Lower lobe of right lung (tissue), 2 donors: ENCODE data around the gene SLIT3. TPM values are rescaled to one million over a fixed set of nuclear protein-coding genes. Genes with fewer than 3 reads are reported as not detected.

Experiments
- ATAC-seq, 2 donors: fragments of 200-7000 bp; cut with Tn5 transposase; one replicate each; pipeline ENCODE4 v1.9.1; 2020 to 2022; ENCODE audit warnings: mild to moderate bottlenecking in 2 of 2, moderate library complexity in 2 of 2
- DNase-seq: peaks from one replicate; pipeline ENCODE4 v3.0.0-alpha.2; 2020
- H3K27ac ChIP-seq: fragments of 200-600 bp; one replicate; pipeline ENCODE4 v1.8.0; 2022
- H3K27me3 ChIP-seq: fragments of 200-600 bp; one replicate; pipeline ENCODE4 v1.8.0; 2022; ENCODE audit warnings: low read depth
- H3K36me3 ChIP-seq: fragments of 200-600 bp; one replicate; pipeline ENCODE4 v1.8.0; 2022; ENCODE audit warnings: mild to moderate bottlenecking
- H3K4me1 ChIP-seq: fragments of 200-600 bp; one replicate; pipeline ENCODE4 v1.8.0; 2022
- H3K4me3 ChIP-seq: fragments of 200-600 bp; one replicate; pipeline ENCODE4 v1.8.0; 2022; ENCODE audit warnings: mild to moderate bottlenecking
- H3K9me3 ChIP-seq: fragments of 200-600 bp; one replicate; pipeline ENCODE4 v1.8.0; 2022
- intact Hi-C: fragments of 100-400 bp; cut with DNase I; formaldehyde crosslinking; loops from one replicate; pipeline ENCODE4 v1.11.0; 2022
- total RNA-seq: library from RNA; stranded (reverse); fragmentation: NEBNext Ultra II Directional; extraction: Animal tissue kit (Norgen Biotek cat#: 25700); gene quantifications from one replicate; pipeline ENCODE4 v1.2.1, GENCODE V29; 2021
- TF ChIP-seq, protein P1 (sequence below): fragments of 200-600 bp; IDR thresholded peaks from one replicate; pipeline ENCODE4 v1.8.0; 2022; ENCODE audit warnings: antibody characterized with exemption, mild to moderate bottlenecking
- donor health status: DM: no; HTN: yes; CAD: no; lungs with severe emphysema.

The SLIT3 gene
- total RNA-seq, 1 donor from 2014 or later: 48.6 TPM

- no peak for ATAC-seq
- H3K27me3 ChIP-seq: no peaks in the 10 kb centered on the region
- TF ChIP-seq, protein P1, sequence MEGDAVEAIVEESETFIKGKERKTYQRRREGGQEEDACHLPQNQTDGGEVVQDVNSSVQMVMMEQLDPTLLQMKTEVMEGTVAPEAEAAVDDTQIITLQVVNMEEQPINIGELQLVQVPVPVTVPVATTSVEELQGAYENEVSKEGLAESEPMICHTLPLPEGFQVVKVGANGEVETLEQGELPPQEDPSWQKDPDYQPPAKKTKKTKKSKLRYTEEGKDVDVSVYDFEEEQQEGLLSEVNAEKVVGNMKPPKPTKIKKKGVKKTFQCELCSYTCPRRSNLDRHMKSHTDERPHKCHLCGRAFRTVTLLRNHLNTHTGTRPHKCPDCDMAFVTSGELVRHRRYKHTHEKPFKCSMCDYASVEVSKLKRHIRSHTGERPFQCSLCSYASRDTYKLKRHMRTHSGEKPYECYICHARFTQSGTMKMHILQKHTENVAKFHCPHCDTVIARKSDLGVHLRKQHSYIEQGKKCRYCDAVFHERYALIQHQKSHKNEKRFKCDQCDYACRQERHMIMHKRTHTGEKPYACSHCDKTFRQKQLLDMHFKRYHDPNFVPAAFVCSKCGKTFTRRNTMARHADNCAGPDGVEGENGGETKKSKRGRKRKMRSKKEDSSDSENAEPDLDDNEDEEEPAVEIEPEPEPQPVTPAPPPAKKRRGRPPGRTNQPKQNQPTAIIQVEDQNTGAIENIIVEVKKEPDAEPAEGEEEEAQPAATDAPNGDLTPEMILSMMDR: no peak
- H3K36me3 ChIP-seq: no peaks in the 10 kb centered on the region
- no peak for DNase-seq
- H3K27ac ChIP-seq: no peak overlapping the region
- H3K4me1 ChIP-seq: no peaks in the 10 kb centered on the region
- intact Hi-C loops: no loop called here
- no peak overlapping the region for H3K4me3 ChIP-seq
- no peaks in the 10 kb centered on the region for H3K9me3 ChIP-seq
These were observed 641.6 kb downstream of the SLIT3 start for GRCh38 chr5:168659286-168659847.

GRCh38 chr5:168658394-168658793 lies 642.5 kb downstream of the SLIT3 start:
- no peaks in the 10 kb centered on the region for H3K27me3 ChIP-seq
- H3K9me3 ChIP-seq: no peaks in the 10 kb centered on the region
- H3K4me1 ChIP-seq: no peaks in the 10 kb centered on the region
- H3K4me3 ChIP-seq: no peak overlapping the region
- intact Hi-C loops: no loop called here
- no peak for ATAC-seq
- no peak overlapping the region for H3K27ac ChIP-seq
- no peak for DNase-seq
- no peaks in the 10 kb centered on the region for H3K36me3 ChIP-seq
- TF ChIP-seq, protein P1: no peak

DNA sequence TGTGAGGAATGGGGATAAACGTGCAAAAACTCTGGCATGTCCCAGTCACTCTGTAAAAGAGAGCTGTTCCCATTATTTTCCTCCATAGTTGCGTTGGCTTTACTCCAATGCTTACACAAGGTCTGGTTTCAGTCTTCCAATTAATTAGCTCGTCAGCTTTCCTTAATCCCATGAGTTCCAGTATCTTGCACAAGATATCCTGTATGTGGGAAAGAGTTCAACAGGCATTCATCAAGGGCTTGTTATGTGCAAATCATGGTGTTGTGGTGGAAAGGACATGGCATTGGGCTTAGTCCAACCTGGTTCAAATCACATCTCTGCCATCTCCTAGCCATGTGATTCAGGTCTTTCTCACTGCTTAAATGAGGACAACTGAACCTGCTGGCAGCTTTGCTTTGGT lies 644.3 kb downstream of the SLIT3 start:
- no peak overlapping the region for H3K27ac ChIP-seq
- ATAC-seq (no peak), DNase-seq (no peak)
- intact Hi-C loops: no loop called here
- H3K9me3 ChIP-seq: no peaks in the 10 kb centered on the region
- no peak overlapping the region for H3K4me3 ChIP-seq
- no peaks in the 10 kb centered on the region for H3K36me3 ChIP-seq
- H3K4me1 ChIP-seq: no peaks in the 10 kb centered on the region
- TF ChIP-seq, protein P1: no peak
- H3K27me3 ChIP-seq: no peaks in the 10 kb centered on the region

DNA sequence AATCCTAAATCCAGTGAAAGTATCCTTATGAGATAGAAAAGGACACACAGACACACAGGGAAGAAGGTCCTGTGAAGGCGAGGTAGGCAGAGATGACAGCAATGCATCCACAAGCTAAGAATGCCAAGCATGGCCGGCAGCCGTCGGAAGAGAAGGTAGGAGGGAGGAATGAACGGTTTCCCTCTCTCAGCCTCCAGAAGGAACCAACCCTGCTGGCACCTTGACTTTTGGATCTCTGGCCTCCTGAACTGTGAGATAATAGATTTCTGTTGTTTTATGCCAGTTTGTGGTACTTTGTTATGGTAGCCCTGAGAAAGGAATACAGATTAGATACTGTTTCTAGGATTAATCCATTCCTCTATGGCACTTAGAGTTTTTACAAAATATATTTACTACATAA lies 645.6 kb downstream of the SLIT3 start:
- intact Hi-C loops: no loop called here

DNA sequence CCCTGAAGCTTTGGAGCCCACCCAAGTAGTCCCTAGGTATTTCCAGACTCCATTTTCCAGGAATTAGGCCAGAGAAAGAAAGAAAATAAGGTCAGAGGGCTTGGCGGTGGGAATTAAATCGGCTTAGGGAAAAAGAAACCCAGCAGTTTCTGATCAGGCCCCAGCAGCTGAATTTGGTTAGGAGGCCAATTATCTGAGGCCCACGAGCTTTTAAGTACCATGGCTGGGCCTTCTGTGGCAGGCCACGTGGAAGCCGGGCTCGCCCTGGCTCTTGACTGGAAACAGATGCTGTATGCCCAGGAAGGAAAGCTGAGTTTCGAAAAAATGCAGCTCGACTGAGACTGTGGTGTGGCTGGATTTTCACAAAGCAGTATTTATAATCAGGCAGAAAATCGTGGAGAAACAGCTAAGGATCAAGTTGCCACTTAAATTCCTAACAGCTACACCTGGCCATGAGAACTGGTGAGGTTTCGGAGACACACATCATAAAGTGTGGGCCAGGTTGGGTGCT lies 646.7 kb downstream of the SLIT3 start:
- Histone ChIP-seq H3K36me3 (no peaks in the 10 kb centered on the region), H3K9me3 (no peaks in the 10 kb centered on the region), H3K4me1 (no peaks in the 10 kb centered on the region), H3K27ac (no peak overlapping the region), H3K27me3 (no peaks in the 10 kb centered on the region), H3K4me3 (no peak overlapping the region)
- intact Hi-C loops: no loop called here
- TF ChIP-seq, protein P1: no peak
- ATAC-seq: no peak
- DNase-seq: no peak

More for the DNA sequence above, 645.6 kb downstream of the SLIT3 start:
- Histone ChIP-seq H3K4me1 (no peaks in the 10 kb centered on the region), H3K4me3 (no peak overlapping the region), H3K36me3 (no peaks in the 10 kb centered on the region), H3K9me3 (no peaks in the 10 kb centered on the region), H3K27me3 (no peaks in the 10 kb centered on the region), H3K27ac (no peak overlapping the region)
- TF ChIP-seq, protein P1: no peak
- no peak for DNase-seq
- no peak for ATAC-seq
